ENCODE measurements around the gene ECT2L.
"Not testable (repeated sequence)": the region's sequence is repeated elsewhere in the genome, so short reads cannot be mapped to it uniquely, and the experiment has no call there.

Gene ECT2L

DNA sequence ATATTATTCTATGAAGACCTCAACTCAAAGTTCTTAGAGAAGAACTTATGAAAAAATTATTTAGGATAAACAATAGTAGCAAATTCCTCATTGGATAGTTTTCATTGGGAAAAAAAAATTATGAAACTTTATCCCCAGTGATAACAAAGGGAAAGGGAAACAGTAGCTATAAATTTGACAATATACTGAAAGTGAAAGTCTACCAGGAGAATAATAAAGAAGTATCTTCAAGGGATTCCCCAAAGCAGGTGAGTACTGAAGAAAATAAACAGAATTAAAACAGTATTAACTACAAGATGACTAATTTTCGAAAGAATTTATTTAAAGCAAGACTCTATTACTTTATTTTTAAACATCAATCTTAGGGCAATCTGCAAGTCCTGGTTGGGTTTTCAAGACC lies 135.8 kb downstream of the ECT2L start:
- no peak for DNase-seq (ENCODE audit: low read depth)

DNA sequence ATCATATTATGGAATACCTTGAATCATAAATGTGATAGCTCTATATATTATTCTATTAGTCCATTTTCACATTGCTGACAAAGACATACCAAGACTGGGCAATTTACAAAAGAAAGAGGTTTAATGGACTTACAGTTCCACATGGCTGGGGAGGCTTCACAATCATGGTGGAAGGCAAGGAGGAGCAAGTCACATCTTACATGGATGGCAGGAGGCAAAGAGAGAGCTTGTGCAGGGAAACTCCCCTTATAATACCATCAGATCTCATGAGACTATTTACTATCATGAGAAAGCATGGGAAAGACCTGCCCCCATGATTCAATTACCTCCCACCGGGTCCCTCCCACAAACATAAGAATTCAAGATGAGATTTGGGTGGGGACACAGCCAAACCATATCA lies 141.0 kb downstream of the ECT2L start:
- not testable (repeated sequence) for DNase-seq (ENCODE audit: low read depth)

DNA sequence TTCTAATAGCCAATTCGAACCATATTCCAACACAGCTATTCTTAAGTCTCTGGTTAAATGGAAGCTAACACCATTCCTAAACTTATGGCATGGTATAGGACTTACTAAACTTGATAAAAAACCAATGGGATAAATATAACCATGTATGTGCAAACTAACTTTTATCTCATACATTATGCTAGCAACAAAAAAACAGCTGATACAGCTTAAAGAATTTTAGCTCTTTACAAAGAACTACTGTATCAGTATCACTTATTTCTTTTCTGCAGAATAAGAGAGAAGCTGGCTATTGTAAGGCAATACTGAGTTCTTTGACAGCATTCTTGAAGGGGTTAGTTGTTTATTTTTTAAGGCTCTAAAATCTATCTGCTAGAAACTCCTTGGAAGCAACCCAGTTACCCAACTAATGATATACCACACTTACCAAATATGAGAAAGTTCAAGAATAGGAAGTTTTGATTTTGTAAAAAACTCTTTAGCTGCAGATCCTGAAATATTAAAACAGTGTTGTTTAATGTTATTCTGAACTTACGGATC lies 147.3 kb downstream of the ECT2L start:
- no peak for DNase-seq (ENCODE audit: low read depth)

DNA sequence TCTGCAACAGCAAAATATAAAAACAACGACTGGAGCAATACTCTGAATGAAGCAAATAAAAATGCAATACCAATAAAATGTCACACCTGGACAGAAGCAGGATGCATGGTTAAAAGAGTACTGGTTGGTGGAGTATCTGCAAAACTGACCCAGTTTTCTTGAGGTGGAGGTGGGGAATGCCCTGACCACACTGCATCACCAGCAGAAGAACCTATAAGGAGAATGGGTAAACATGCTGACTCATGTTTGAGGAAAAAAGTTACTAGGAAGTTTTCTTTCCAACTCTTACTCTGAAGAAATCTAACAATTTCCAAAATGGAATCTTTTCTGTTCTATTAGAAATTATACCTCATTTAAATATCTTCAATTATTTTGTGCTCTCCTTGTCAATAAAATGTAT lies 148.5 kb downstream of the ECT2L start:
- no peak for DNase-seq (ENCODE audit: low read depth)

DNA sequence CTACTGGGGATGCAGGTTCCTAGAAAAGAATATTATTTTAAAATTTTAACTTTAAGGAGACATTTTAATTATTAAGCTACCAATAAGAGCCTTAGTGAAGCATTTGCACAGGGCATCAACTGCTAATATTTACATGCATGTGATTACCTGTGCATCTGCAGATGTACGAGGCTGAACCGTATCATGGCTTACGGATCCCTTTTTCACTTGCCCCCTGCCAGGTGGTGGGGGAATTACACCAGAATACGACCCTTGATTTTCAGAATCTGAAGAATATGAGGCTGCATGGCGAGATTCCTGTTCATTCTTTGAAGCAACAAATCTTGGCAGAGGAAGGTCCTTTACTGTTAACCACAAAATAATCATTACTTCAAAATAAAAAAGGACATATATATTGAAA lies 149.5 kb downstream of the ECT2L start:
- no peak for DNase-seq (ENCODE audit: low read depth)

DNA sequence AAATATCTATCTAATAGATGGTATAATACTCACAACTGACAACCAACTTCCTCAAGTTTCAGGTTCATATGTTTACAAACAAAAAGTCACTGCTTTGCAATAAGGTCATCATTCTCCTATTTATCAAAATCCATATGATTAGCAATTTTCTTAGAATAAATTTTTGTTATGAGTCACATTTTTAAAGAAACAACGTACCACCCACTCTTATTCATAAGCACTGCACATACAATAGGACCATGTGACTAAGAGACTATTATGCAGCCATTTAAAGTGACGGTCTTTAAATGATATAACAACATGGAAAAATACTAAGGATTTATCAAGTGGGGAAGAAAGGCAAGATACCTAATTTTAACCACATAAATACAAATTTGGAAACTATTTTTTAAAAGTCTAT lies 152.1 kb downstream of the ECT2L start:
- DNase-seq (ENCODE audit: low read depth): no peak

DNA sequence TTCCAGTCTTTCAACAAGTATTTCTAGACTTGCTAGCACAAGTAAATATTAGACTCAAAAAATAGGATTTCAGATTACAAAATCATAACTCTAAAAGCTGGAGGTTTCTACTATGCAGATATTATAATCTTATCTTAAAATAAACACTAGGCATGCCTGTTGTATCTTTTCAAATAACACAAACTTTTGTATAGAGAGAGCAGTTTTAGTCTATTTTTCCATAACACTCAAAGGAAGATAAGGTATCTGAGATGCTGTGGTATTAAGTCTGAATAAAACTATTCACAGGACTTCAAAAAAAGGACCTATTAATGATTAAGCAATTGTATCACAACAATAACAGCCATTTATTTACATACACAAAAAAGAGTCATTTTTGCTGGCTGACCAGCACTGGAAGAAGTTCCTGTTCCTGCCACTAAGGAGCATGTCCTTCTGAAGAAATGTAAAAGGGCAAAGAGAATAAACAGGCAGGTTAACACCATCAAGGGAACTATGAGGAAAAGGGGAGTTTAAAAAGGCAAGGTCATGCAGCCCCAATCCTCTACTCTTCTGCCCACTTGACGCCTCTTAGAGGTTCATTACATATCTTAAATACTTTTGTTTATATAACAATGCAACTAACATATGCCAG lies 152.8 kb downstream of the ECT2L start:
- no peak for DNase-seq (ENCODE audit: low read depth)

DNA sequence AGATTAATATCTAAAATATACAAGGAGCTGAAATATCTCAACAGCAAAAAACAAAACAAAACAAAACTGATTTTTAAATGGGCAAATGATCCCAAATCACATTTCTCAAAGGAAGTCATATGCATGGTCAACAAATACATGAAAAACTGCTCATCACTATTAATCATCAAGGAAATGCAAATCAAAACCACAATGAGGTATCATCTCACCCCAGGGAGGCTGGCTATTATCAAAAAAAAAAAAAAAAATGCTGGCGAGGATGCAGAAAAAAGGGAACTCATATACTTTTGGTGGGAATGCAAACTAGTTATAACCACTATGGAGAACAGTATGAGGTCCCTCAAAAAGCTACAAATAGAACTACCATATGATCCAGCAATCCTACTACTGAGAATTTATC lies 157.6 kb downstream of the ECT2L start:
- DNase-seq (ENCODE audit: low read depth): no peak
